HG03571 (cell line): ENCODE data around the gene ZFP1.
"Not testable (repeated sequence)": the region's sequence is repeated elsewhere in the genome, so short reads cannot be mapped to it uniquely, and the experiment has no call there.

Source experiments
- ATAC-seq: cut with Tn5 transposase; IDR thresholded peaks from one replicate; pipeline ENCODE4 v1.9.1; 2021; ENCODE audit not compliant: unreplicated experiment

Gene ZFP1

GRCh38 chr16:75112734-75113491 lies 35.4 kb upstream of the ZFP1 start:
- no peak for ATAC-seq

GRCh38 chr16:75113541-75114121 lies 34.7 kb upstream of the ZFP1 start:
- ATAC-seq: no peak

GRCh38 chr16:75114179-75114945 lies 34.0 kb upstream of the ZFP1 start:
- no peak for ATAC-seq

DNA sequence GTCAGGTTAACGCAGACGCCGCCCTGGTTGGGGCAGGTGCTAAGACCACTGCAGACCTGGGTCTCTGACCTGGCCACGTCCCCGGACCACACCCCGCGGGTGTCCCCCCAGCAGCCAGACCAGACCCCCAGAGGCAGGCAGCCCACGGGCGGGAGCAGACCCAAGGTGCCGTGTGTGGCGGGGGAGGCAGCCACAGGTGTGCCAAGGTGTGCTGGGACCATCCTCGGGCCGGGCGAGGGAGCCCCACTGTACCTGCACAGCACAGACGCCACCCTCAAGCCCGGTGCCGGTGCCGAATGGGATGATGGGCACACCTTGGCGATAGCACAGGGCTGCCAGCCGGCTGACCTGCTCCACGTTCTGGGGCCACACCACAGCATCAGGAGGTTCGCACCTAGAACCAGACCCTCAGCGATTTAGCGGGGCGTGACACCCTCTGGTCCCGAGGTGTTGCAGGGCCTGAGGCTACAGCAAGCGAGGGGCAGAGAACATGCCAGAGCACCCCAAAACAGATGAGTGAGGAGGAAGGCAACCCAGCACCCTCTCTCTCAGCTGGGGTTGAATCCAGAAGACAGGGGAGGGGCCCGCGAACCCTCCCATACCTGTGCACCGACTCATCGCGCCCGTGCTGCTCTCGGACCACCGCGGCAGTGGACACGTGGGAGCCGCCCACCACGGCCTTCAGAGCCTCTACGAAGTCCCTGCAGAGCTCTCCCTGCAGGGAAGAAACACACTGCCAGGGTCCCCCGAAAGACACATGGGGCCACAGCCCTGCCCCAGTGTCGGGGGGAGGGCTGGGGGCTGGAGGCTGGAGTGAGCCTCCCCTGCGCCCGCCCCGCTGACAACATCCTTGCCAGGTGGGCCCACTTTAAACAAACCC lies 33.1 kb upstream of the ZFP1 start:
- no peak for ATAC-seq

- ATAC-seq: no peak
Measured at GRCh38 chr16:75116081-75116910, 32.0 kb upstream of the ZFP1 start, which contains the start of gene LDHD. LDHD (minus strand) TSS chr16:75116780; CDS start chr16:75116720, 60 bp downstream.

DNA sequence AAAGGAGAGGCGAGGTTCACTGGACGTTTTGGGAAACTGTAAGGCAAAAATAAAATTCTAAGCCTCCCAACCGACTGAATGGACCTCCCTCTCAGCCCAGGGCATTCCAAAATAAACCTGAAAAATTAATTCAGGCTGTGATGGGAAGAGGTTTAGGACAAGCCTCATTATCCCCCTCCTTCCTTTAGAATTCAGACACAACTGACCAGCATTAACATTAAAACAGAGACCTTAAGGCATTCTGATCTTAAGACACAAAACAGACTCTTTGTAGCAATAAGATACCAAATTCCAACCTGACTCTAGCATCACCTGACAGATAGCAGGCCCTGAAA lies 31.4 kb upstream of the ZFP1 start:
- no peak for ATAC-seq

DNA sequence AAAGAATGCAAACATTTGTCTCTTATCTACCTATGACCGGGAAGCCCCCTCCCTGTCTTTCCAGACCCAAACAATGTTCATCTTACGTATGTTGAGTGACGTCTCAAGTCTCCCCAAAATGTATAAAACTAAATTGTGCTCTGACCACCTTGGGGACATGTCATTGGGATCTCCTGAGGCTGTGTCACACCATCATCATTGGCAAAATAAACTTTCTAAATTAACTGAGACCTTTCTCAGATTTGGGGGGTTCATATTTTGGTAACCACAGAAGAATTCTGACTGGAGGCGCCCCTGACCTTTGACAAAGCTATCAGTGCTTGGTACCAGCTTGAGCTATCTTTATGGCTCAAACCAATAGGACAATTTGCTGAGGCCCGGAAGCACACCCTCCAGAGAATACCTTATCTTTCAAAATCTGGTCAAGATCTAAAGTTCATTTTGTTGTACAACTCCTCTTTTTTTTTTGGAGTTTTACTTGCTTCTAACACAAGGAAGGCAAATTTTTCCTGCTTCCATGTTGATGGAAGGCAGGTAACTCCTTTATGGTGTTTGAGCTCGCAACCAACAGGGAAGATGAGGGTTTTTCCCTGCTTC lies 29.3 kb upstream of the ZFP1 start:
- no peak for ATAC-seq

GRCh38 chr16:75120253-75120652 lies 28.1 kb upstream of the ZFP1 start:
- no peak for ATAC-seq

DNA sequence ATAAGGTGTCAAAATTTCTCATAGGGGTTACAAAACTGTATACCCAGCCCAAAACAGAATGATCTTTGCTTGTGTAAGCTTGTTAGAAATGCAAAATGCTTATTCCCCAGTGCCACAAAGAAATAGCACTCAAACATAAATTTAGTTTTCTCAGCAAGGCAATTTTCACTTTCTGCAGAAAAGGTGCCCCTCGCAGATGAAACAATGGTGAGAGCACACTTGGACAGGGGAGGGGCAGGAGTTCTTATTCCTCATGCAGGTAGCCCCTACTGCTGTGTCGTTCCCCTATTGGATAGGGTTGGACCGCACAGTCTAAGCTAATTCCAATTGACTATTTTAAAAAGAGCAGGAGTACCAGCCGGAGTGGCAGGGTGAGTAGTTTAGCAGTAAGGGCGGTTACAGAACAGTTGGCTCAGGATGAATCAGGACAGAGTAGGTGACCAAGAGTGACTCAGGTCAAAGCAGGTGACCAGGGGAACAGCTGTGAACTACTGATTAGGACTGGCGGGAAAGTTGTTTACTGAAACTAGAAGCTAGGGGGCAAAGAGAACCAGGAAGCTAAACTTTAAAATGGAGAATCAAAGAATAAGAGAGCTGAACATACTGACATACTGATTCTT lies 26.3 kb upstream of the ZFP1 start:
- no peak for ATAC-seq

GRCh38 chr16:75122609-75123008 lies 25.7 kb upstream of the ZFP1 start:
- ATAC-seq: no peak

GRCh38 chr16:75127713-75128415 lies 20.5 kb upstream of the ZFP1 start:
- ATAC-seq: no peak

DNA sequence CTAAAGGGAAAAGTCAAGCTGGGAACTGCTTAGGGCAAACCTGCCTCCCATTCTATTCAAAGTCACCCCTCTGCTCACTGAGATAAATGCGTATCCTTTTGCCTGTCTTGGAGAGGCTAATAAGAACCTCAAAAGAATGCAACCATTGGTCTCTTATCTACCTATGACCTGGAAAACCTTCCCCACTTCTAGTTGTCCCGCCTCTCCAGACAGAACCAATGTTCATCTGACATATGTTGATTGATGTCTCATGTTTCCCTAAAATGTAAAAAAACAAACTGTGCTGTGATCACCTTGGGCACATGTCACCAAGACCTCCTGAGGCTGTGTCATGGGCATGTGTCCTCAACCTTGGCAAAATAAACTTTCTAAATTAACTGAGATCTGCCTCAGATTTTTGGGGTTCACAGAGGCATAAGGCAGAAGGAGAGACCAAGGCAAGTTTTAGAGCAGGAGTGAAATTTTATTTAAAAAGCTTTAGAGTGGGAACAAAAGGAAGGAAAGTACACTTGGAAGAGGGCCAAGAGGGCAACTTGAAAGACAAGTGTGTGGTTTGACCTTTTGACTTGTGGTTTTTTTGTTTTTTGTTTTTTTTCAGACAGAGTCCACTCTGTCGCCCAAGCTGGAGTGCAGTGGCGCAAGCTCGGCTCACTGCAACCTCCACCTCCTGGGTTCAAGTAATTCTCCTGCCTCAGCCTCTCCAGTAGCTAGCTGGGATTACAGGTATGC lies 18.7 kb upstream of the ZFP1 start:
- not testable (repeated sequence) for ATAC-seq

DNA sequence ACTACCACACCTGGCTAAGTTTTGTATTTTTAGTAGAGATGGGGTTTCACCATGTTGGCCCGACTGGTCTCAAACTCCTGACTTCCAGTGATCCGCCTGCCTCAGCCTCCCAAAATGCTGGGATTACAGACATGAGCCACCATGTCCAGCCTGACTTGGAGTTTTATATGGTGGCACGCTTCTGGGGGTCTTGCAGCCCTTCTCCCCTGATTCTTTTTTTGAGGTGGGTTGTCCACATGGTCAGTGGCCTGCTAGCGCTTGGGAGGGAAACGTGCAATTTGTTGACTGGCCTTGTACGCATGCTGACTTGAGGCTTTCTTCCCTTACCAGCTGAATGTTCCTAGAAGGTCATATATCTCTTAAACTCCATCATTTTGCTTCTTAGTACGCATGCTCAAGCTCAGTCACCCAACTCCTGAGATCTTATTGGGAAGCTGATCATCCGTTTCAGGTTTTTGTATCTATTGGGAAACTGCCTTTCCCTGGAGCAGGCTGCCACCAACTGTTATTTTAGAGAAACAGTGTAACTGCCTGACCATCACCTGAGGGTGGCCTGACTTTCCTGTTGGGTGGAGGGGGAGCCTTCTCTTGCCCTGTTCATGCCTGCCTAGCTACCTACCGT lies 18.1 kb upstream of the ZFP1 start:
- no peak for ATAC-seq

DNA sequence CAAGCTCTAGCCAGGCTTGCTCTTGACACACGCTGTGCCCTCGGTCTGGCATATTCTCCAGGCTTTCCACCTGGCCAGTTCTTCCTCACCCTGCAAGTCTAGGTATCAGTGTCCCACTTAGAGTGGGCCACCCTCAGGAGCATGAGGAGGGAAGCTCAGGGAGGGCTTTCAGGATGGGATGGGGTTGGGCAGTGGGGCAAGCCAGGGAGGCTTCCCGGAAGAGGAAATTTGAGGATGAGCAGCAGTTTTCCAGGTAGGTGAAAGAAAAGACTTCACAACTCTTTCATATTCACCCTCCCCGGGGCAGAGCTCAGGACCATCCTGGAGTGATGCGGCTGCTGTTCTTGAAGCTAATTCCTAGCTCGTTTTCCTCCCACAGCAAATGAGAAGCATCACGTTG lies 17.2 kb upstream of the ZFP1 start:
- ATAC-seq: no peak

DNA sequence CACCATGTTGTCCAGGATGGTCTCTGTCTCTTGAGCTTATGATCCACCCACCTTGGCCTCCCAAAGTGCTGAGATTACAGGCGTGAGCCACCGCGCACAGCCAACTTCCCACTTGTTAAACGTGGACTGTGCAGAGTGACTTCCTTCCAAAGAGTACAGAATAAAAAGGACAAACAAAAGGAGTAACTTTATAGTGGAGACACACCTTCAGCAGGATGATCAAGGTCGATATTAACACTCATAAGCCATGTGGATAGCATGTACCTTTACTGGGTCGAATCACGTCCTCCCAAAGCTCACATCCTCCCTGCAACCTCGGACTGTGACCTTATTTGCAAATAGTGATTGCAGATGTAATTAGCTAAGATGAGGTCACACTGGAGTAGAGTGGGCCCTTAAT lies 10.1 kb upstream of the ZFP1 start:
- ATAC-seq: no peak

DNA sequence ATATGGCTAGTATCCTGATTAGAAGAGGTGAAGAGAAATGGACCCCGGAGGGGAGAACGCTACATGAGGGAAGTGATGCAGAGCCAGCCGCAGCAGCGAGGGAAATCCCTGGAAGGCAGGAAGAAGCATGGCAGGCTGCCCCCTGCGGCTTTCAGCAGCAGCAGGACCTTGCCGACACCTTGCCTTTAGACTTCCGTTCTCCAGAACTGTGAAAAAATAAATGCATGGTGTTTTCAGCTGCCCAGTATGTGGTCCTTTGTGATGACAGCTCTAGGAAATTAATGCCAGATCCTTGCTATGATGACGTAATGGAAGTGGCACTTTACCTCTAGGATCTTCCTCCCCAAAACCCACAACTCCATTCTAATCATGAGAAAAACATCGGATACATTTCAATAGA lies 9.7 kb upstream of the ZFP1 start:
- no peak for ATAC-seq

DNA sequence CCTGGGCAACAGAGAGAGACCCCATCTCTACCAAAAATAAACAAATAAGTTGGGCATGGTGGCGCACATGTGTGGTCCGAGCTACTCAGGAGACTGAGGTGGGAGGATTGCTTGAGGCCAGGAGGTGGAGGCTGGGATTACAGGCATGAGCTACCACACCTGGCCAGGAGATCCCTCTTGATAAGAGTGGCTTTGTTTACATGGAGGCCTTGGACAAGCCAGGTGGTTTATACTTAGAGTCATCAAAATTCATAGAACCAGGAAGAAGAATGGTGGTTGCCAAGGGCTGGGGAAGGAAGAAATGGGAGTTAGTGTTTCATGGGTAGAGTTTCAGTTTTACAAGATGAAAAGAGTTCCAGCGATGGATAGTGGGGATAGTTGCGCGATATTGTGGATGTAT lies 8.8 kb upstream of the ZFP1 start:
- no peak for ATAC-seq

DNA sequence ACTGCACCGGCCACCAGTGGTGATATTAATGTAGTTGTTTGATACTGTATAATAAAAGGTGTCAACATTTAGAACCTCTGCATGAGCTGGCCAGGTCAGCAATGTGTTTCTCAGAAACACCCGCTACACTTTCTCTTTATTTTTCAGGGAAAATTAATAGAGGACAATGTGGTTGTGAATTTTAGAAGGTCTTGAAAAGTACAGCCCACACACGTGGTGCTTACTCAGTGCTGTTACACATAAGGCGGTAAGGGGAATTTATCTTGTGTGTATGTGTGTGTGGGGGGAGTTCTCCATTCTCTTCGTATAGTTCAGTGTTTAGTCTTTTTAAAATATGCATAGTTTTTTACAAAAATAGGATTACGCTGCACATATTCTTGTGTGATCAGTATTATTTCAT lies 4.4 kb upstream of the ZFP1 start:
- ATAC-seq: no peak
